T-helper 17 cell (primary cell): ENCODE measurements around the gene RBP4. TPM values are rescaled to one million over a fixed set of nuclear protein-coding genes. Genes with fewer than 3 reads are reported as not detected.
"Not testable (repeated sequence)": the region's sequence is repeated elsewhere in the genome, so short reads cannot be mapped to it uniquely, and the experiment has no call there.

ENCODE experiments used
- ATAC-seq: fragments of 150-1000 bp; cut with Tn5 transposase; 2 replicates; pipeline ENCODE4 v1.10.0; 2021; ENCODE audit warnings: mild to moderate bottlenecking, moderate library complexity
- DNase-seq, 3 donors: peaks; one replicate each; pipeline versions ENCODE4 v3.0.0 to v3.0.0-alpha.2; 2020 to 2021
- H3K9me3 ChIP-seq: one replicate; pipeline ENCODE4 v1.7.0; 2013; ENCODE audit warnings: low read length, mild to moderate bottlenecking; ENCODE audit not compliant: control insufficient read depth, poor library complexity, severe bottlenecking
- H3K27ac Mint-ChIP-seq: one replicate; pipeline ENCODE4 v1.8.0; 2022; ENCODE audit warnings: mild to moderate bottlenecking, moderate library complexity, mixed read lengths
- H3K27me3 Mint-ChIP-seq: one replicate; pipeline ENCODE4 v1.8.0; 2022; ENCODE audit warnings: mixed read lengths
- H3K36me3 Mint-ChIP-seq: one replicate; pipeline ENCODE4 v1.8.0; 2022; ENCODE audit warnings: low read depth, mixed read lengths
- H3K4me1 Mint-ChIP-seq: one replicate; pipeline ENCODE4 v1.8.0; 2022; ENCODE audit warnings: mild to moderate bottlenecking, mixed read lengths
- H3K4me3 Mint-ChIP-seq: one replicate; pipeline ENCODE4 v1.8.0; 2022; ENCODE audit warnings: mild to moderate bottlenecking, moderate library complexity, mixed read lengths
- total RNA-seq, 4 donors: library from RNA in 2 of 4; stranded (reverse) in 2 of 4; gene quantifications; one replicate each; pipeline ENCODE4 v1.2.3 and lab custom pipeline; 2022 to 2026

RBP4 gene
- total RNA-seq, 2 donors from 2014 or later = not detected

GRCh38 chr10:93548376-93549071, 52.5 kb downstream of the RBP4 start:
- Mint-ChIP-seq H3K4me3 (no peak overlapping the region), H3K27ac (no peak overlapping the region), H3K27me3 (peaks cover 19% of the 10 kb centered on the region), H3K36me3 (no peaks in the 10 kb centered on the region), H3K4me1 (no peaks in the 10 kb centered on the region)
- ATAC-seq (no peak), DNase-seq (no peak)
- no peaks in the 10 kb centered on the region for H3K9me3 ChIP-seq

GRCh38 chr10:93547522-93547921, 53.5 kb downstream of the RBP4 start:
- Mint-ChIP-seq H3K27ac (no peak overlapping the region), H3K4me3 (no peak overlapping the region), H3K36me3 (no peaks in the 10 kb centered on the region), H3K27me3 (peaks cover 16% of the 10 kb centered on the region), H3K4me1 (peaks cover 5% of the 10 kb centered on the region)
- ATAC-seq = no peak
- DNase-seq = no peak
- H3K9me3 ChIP-seq = no peaks in the 10 kb centered on the region

- not testable (repeated sequence) for H3K36me3 Mint-ChIP-seq, H3K4me1 Mint-ChIP-seq
- H3K27me3 Mint-ChIP-seq = peaks cover 16% of the 10 kb centered on the region
Measured at GRCh38 chr10:93546995-93547394, 54.0 kb downstream of the RBP4 start.

GRCh38 chr10:93542358-93542791, 58.7 kb downstream of the RBP4 start:
- Mint-ChIP-seq H3K4me3 (no peak overlapping the region), H3K27me3 (peaks cover 22% of the 10 kb centered on the region), H3K27ac (no peak overlapping the region), H3K36me3 (no peaks in the 10 kb centered on the region), H3K4me1 (peaks cover 5% of the 10 kb centered on the region)
- DNase-seq (no peak), ATAC-seq (no peak)
- H3K9me3 ChIP-seq = no peaks in the 10 kb centered on the region

More at GRCh38 chr10:93546995-93547394, 54.0 kb downstream of the RBP4 start:
- not testable (repeated sequence) for H3K27ac Mint-ChIP-seq, H3K4me3 Mint-ChIP-seq, ATAC-seq, DNase-seq, H3K9me3 ChIP-seq

Other genes with a start within 250 kb of the RBP4 start
- 1 to 10 TPM in 1 of 2 donors, under 1 TPM in 1; 0.81 to 1.6 TPM for gene MYOF, start 118.9 kb downstream of the RBP4 start, total RNA-seq
- gene CEP55, start 104.6 kb downstream of the RBP4 start, total RNA-seq = under 1 TPM; 0.27 to 0.63 TPM
- gene FFAR4, start 34.6 kb downstream of the RBP4 start, total RNA-seq = not detected
- not detected for gene PDE6C, start 11.3 kb upstream of the RBP4 start, total RNA-seq
- 10 to 100 TPM; 13.9 to 17.5 TPM for gene FRA10AC1, start 101.4 kb upstream of the RBP4 start, total RNA-seq
- not detected for gene LGI1, start 156.7 kb upstream of the RBP4 start, total RNA-seq